ENCODE data around the gene MSRB1.
"Not testable (repeated sequence)": the region's sequence is repeated elsewhere in the genome, so short reads cannot be mapped to it uniquely, and the experiment has no call there.

MSRB1 gene

DNA sequence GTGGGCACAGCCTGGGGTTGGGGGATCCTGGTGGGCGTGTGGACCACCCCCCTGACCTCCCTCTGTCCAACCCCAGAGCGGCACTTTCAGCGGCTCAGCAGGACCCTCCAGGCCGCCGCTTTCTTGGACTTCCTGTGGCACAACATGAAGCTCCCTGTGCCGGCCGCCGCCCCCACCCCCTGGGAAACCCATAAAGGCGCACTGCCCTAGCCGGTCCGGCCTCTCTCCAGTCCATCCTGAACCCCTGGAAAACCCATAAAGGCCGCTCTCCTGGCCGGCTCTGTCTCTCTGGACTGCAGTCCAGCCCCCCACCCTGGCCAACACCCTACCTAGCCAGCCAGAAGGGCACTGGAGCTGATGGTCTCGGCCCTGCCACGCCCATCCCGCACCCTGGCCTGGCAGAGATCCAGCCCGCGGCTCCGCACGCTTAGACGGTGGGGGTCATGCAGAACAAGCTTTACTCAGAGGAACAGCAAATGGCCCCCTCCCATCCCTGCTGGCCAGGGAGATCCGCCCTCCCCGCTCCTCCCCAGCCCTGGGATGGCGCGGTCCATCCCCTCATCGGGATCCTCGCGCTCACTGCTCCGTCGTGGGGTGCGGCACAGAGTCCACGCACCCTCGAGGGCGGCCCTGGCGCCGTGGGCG lies 35.6 kb upstream of the MSRB1 start:
- no peak for DNase-seq

GRCh38 chr16:1977875-1978268 lies 34.9 kb upstream of the MSRB1 start:
- DNase-seq, result no peak

DNA sequence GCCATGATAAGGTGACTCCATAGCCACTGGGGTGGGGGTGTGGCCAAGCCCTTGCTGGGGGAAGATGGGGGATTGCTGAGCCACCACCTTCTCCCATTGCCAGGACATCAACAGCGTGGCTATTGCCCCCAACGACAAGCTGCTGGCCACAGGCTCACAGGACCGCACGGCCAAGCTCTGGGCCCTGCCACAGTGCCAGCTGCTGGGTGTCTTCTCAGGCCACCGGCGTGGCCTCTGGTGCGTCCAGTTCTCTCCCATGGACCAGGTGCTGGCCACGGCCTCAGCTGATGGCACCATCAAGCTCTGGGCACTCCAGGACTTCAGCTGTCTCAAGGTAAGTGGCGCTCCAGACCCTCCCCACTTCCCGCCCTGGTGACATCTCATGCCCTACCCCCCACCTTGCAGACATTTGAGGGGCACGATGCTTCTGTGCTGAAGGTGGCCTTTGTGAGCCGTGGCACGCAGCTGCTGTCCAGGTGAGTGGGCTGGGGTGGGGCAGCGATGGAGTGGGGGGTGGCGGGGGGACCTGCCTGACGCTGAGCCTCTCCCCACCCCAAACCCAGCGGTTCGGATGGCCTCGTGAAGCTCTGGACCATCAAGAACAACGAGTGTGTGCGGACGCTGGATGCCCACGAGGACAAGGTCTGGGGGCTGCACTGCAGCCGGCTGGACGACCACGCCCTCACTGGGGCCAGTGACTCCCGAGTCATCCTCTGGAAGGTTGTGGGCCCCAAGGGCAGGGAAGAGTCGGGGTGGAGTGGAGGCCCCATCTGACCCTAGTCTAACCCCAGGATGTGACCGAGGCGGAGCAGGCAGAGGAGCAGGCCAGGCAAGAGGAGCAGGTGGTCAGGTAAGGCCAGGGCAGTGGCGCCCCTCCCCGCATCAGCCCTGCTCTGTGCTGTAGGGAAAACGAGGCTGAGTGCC lies 34.2 kb upstream of the MSRB1 start:
- no peak for DNase-seq

- no peak for DNase-seq
Measured at GRCh38 chr16:1976216-1976520, 33.2 kb upstream of the MSRB1 start.

DNA sequence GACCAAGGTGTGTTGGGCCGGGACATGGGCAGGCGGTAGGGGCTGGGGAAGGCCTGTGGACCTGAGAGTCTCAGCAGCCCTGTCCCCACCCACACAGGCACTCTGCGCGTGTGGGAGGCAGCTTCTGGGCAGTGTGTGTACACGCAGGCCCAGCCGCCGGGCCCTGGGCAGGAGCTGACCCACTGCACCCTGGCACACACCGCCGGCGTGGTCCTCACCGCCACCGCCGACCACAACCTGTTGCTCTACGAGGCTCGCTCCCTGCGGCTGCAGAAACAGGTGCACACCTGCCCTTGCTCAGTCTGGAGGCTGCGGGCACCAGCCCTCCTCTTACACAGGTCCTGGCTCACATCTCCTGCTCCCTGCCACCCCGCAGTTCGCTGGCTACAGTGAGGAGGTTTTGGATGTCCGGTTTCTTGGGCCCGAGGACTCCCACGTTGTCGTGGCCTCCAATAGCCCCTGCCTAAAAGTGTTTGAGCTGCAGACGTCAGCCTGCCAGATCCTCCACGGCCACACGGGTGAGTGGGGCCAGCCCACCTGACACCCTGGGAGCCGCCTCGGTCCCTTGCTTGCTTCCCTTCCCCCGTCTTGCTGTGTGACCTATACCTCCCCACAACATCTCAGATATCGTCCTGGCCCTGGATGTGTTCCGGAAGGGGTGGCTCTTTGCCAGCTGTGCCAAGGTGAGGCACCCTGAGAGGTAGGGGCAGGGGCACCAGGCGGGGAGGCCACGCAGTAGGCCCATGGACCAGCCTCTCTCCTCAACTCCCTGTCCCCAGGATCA lies 32.6 kb upstream of the MSRB1 start:
- no peak for DNase-seq

DNA sequence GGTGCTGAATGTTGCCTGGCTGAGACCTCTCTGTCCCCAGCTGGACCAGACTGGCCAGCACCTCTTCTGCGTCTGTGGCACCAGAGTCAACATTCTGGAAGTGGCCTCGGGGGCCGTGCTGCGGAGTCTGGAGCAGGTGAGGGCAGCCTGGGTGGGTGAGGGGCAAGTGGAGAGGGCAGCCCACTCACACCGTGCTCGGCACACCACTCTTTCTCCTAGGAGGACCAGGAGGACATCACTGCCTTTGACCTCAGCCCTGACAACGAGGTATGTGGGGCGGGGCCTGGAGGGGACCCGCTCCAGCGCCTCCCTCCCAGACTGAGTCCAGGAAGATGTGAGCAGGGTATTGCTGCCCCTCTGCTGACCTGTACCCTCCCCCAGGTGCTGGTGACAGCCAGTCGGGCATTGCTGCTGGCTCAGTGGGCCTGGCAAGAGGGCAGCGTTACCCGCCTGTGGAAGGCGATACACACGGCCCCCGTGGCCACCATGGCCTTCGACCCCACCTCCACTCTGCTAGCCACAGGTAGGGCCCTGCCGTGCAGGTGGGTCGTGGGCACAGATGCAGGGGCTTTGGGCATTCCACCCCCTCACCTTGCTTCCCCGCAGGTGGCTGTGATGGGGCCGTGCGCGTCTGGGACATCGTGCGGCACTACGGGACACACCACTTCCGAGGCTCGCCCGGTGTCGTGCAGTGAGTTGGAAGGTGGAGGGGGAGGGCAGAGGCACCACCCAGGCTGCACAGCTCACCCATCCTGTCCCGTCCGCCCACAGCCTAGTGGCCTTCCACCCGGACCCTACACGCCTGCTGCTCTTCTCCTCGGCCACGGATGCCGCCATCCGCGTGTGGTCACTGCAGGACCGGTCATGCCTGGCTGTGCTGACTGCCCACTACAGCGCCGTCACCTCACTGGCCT lies 31.4 kb upstream of the MSRB1 start:
- DNase-seq, result no peak

DNA sequence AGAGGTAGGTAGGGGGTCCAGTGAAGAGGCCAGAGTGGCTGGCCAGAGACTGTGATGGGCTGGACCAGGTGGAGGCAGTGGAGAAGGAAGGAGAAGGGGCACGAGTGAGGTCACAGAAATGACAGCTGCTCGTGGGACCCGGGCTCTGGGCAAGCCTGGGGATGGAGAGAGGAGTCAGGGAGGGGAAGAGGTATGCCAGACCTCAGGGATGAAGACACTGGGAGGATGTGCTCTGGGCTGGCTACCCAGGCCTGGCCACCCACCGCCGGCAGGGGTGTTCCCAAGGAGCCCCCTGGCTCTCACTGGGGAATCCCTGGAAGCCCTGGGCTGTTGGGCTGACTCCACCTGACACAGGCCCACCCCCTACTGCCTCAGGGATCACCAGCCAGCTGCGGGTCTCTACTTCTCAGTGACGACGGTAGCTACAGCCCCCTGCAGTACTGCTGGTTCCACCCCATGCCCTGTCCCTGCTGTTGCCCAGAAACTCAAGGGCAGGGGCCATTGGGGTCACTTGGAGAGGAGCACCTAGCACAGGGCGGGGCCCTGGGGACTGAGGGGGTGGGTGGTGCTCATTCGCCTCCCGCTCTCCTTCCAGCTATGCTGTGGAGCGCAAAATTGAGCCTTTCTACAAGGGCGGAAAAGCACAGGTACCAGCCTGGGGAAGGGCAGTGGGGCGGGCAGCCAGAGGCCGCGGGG lies 30.6 kb upstream of the MSRB1 start:
- no peak for DNase-seq

GRCh38 chr16:1972490-1972877 lies 29.5 kb upstream of the MSRB1 start:
- no peak for DNase-seq

- peak; percentile 57 for DNase-seq
Measured at GRCh38 chr16:1971796-1972489, 28.9 kb upstream of the MSRB1 start, which contains the start of gene TBL3. Gene TBL3, plus strand, starts transcription at chr16:1972053. Its CDS starts 112 bp downstream, at chr16:1972165.

GRCh38 chr16:1968146-1968953 lies 25.4 kb upstream of the MSRB1 start:
- no peak for DNase-seq

GRCh38 chr16:1966460-1966859 lies 23.5 kb upstream of the MSRB1 start, which contains the start of gene RNF151:
Gene RNF151, plus strand, starts transcription at chr16:1966856. Its CDS starts 26 bp downstream, at chr16:1966882.
- DNase-seq, result no peak

GRCh38 chr16:1965396-1966001 lies 22.5 kb upstream of the MSRB1 start:
- no peak for DNase-seq

- peak; percentile 97 for DNase-seq
Measured at GRCh38 chr16:1964506-1965395, 21.8 kb upstream of the MSRB1 start, which contains the start of gene RPS2. Gene RPS2, minus strand, starts transcription at chr16:1964826. Its CDS starts 201 bp downstream, at chr16:1964625.

DNA sequence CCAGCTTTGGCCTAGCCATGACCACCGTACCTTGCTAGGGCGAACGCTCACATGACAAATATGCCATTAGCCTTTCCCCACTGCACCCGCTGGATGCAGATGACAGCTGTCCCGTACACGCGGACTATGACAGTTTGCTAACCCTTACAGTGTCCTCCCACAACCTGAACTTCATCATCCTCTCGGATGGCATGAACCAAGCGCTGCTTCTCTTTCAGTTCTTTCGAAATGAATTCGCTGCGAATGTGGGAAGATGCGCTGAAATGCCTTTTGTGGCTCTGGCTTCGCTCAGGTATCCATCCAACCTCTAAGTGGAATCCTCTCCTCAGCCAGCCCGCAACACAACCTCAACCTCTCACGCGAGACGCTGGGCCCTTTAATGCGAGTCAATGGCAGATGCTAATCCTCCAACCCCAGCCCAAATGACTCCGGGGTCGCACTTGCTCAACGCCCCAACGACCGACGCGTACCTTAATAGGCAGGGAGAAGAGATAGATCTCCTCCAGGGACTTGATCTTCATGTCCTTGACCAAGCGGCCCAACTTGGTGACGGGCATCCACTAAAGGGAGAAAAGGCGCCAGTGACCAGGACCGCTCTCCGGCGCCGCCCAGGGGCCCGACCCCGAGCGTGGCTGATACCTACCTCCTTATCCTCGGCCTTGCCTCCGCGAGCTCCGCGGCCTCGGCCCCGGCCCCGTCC lies 21.0 kb upstream of the MSRB1 start:
- no peak for DNase-seq

DNA sequence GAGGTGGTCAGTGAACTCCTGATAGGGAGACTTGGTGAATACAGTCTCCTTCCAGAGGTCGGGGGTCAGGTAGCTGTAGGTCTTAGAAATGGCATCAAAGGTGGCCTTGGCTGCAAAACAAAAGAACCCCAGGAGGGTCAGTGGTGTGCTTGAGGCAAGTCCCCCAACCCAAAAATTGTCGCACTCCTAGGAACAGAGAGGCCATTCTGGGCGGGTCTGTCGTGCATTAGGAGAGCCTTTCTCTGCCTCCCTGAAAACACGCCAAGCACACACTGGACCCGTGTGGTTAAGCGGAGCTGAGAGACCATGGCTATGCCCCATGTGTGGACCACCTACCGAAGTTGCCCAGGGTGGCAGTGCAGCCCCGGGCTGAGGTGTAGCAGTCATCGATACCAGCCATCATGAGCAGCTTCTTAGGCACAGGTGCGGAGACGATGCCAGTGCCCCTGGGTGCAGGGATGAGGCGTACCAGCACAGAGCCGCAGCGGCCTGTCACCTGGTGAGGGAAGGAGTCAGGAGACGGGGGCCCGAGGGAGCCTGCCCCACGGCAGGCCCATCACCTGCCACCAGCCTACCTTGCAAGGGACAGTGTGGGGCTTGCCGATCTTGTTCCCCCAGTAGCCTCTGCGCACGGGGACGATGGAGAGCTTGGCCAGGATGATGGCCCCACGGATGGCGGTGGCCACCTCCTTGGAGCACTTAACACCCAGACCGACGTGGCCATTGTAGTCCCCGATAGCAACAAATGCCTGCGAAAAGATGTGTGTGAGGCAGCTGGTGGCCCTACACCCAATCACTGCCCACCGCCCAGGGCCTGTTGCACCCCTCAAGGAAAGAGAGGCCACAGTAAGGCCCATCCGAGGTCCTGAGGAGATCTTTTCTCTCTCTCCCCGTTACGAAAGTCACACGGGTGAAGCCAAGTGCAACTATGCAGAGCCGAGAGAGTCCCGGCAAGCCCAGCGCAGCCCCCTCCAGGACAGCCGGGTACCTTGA lies 19.5 kb upstream of the MSRB1 start:
- DNase-seq, result not testable (repeated sequence)

DNA sequence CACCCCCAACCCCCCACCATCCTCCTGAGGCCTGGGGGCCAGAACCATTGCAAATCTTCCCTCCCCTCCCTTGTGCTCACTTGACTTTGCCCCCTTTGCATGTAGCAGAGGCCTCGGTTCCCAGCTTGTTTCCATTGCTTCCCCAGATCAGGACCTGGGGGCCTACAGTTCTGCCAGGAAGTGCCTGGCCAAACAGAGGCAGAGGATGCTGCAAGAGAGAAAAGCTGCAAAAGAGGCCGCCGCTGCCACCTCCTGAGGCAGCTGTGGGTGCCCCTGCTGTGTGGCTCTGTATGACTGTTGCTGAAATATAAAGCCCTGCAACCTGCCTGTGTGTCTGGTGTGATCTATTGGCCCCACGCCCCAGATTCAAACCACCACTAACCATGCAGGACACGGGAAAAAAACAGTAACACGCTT lies 18.7 kb upstream of the MSRB1 start:
- DNase-seq, result no peak
